Measurements from ENCODE around the gene UHMK1.
"Not testable (repeated sequence)": the region's sequence is repeated elsewhere in the genome, so short reads cannot be mapped to it uniquely, and the experiment has no call there.

DNA sequence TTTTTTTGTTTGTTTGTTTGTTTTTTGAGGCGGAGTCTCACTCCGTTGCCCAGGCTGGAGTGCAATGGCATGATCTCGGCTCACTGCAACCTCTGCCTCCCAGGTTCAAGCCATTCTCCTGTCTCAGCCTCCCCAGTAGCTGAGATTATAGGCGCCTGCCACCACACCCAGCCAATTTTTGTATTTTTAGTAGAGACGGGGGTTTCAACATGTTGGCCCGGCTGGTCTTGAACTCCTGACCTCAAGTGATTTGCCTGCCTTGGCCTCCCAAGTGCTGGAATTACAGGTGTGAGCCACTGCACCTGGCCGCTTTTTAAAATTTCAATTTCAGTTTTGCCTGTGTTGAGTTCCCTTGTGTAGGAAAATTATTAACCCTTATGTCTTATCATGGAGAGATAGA is 73.5 kb downstream of the UHMK1 start:
- TF ChIP-seq, protein P1, sequence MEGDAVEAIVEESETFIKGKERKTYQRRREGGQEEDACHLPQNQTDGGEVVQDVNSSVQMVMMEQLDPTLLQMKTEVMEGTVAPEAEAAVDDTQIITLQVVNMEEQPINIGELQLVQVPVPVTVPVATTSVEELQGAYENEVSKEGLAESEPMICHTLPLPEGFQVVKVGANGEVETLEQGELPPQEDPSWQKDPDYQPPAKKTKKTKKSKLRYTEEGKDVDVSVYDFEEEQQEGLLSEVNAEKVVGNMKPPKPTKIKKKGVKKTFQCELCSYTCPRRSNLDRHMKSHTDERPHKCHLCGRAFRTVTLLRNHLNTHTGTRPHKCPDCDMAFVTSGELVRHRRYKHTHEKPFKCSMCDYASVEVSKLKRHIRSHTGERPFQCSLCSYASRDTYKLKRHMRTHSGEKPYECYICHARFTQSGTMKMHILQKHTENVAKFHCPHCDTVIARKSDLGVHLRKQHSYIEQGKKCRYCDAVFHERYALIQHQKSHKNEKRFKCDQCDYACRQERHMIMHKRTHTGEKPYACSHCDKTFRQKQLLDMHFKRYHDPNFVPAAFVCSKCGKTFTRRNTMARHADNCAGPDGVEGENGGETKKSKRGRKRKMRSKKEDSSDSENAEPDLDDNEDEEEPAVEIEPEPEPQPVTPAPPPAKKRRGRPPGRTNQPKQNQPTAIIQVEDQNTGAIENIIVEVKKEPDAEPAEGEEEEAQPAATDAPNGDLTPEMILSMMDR (IDR thresholded peaks at IDR 0.05 in 4 of 5, conservative IDR thresholded peaks at IDR 0.05 in 1 of 5): not testable (repeated sequence)
- TF ChIP-seq POLR2A (IDR thresholded peaks at IDR 0.05): not testable (repeated sequence)
